Peyer's patch (tissue), 4 donors: Measurements from ENCODE around the gene QRFPR.

ENCODE experiments used
- CTCF ChIP-seq, 6 experiments: fragments of 450-650 bp in 4 of 6; fragments of 200-600 bp in 2 of 6; sonication (generic) in 1 of 6; IDR thresholded peaks; one replicate each; pipeline ENCODE4 v1.5.1; 2017 to 2019; ENCODE audit warnings: antibody characterized with exemption in 6 of 6, mild to moderate bottlenecking in 3 of 6, moderate library complexity in 1 of 6
- POLR2A ChIP-seq, 2 donors: fragments of 450-650 bp; IDR thresholded peaks; one replicate each; pipeline ENCODE4 v1.5.1; 2017; ENCODE audit warnings: antibody characterized with exemption in 2 of 2, mild to moderate bottlenecking in 2 of 2, moderate library complexity in 2 of 2

- TF ChIP-seq POLR2A (IDR thresholded peaks at IDR 0.05) (no peak), CTCF (IDR thresholded peaks at IDR 0.05) (no peak)
Observed at GRCh38 chr4:121308828-121309227, 72.0 kb downstream of the QRFPR start.
